GM12874 (cell line): ENCODE data around the gene KCNC4.

ENCODE experiments used
- CTCF ChIP-seq: IDR thresholded peaks from 2 replicates; pipeline ENCODE4 v1.5.1; 2011; ENCODE audit warnings: low read depth, mild to moderate bottlenecking, control low read depth, low read length, moderate library complexity; ENCODE audit not compliant: insufficient read depth

Gene KCNC4

GRCh38 chr1:110183642-110184167, 26.4 kb upstream of the KCNC4 start:
- no peak for TF ChIP-seq CTCF

GRCh38 chr1:110184446-110184845, 25.7 kb upstream of the KCNC4 start:
- TF ChIP-seq CTCF: no peak

- no peak for TF ChIP-seq CTCF
Observed at GRCh38 chr1:110185181-110185580, 24.9 kb upstream of the KCNC4 start.

GRCh38 chr1:110186558-110186957, 23.6 kb upstream of the KCNC4 start:
- TF ChIP-seq CTCF: no peak

GRCh38 chr1:110187139-110187890, 22.8 kb upstream of the KCNC4 start:
- no peak for TF ChIP-seq CTCF

- TF ChIP-seq CTCF: no peak
Observed at GRCh38 chr1:110188035-110188618, 22.0 kb upstream of the KCNC4 start.

GRCh38 chr1:110189181-110189580, 20.9 kb upstream of the KCNC4 start:
- no peak for TF ChIP-seq CTCF
